Measurements from ENCODE around the gene SCAF1.

The SCAF1 gene

GRCh38 chr19:49669516-49669915, 27.5 kb downstream of the SCAF1 start:
- DNase-seq: no peak

GRCh38 chr19:49672131-49672919, 30.3 kb downstream of the SCAF1 start:
- DNase-seq: peak; percentile 85

- peak; percentile 85 for DNase-seq
Observed at GRCh38 chr19:49676136-49676783, 34.3 kb downstream of the SCAF1 start.

GRCh38 chr19:49676784-49677230, 34.8 kb downstream of the SCAF1 start:
- DNase-seq: peak; percentile 100

GRCh38 chr19:49677231-49677900, 35.4 kb downstream of the SCAF1 start, which contains the start of gene PRMT1:
PRMT1 (plus strand) TSS chr19:49677271; CDS start chr19:49677281, 10 bp downstream.
- DNase-seq: peak; percentile 64

- DNase-seq: peak; percentile 84
Observed at GRCh38 chr19:49677901-49678674, 36.1 kb downstream of the SCAF1 start.

- DNase-seq: no peak
Observed at GRCh38 chr19:49678985-49679770, 37.2 kb downstream of the SCAF1 start.

- no peak for DNase-seq
Observed at GRCh38 chr19:49679771-49680413, 37.9 kb downstream of the SCAF1 start.

- peak; percentile 95 for DNase-seq
Observed at GRCh38 chr19:49680421-49681351, 38.7 kb downstream of the SCAF1 start.

GRCh38 chr19:49681830-49682229, 39.8 kb downstream of the SCAF1 start:
- no peak for DNase-seq

GRCh38 chr19:49682274-49682673, 40.3 kb downstream of the SCAF1 start:
- peak; percentile 24 for DNase-seq

- no peak for DNase-seq
Observed at GRCh38 chr19:49683814-49684250, 41.8 kb downstream of the SCAF1 start.

GRCh38 chr19:49684251-49684982, 42.4 kb downstream of the SCAF1 start:
- DNase-seq: peak; percentile 50

- no peak for DNase-seq
Observed at GRCh38 chr19:49684983-49685553, 43.1 kb downstream of the SCAF1 start.

- DNase-seq: no peak
Observed at GRCh38 chr19:49685845-49686332, 43.9 kb downstream of the SCAF1 start.

GRCh38 chr19:49686503-49687088, 44.6 kb downstream of the SCAF1 start:
- DNase-seq: no peak

GRCh38 chr19:49687150-49687549, 45.1 kb downstream of the SCAF1 start:
- no peak for DNase-seq

GRCh38 chr19:49687566-49688316, 45.7 kb downstream of the SCAF1 start:
- DNase-seq: no peak

All from activated CD4-positive, alpha-beta T cell treated with anti-CD3 and anti-CD28 coated beads, Interleukin-10, Interleukin-2, amounts not matched to agents 100 ng/mL and 50 ng/mL, durations not matched to agents 16 hours and 8 hours (primary cell).